Embryonic facial prominence (tissue), 1 donor: Measurements from ENCODE around the gene GIT1.

Experiments used
- DNase-seq: peaks from one replicate; pipeline ENCODE4 v3.0.0-alpha.2; 2016; ENCODE audit errors: extremely low spot score

The GIT1 gene

DNA sequence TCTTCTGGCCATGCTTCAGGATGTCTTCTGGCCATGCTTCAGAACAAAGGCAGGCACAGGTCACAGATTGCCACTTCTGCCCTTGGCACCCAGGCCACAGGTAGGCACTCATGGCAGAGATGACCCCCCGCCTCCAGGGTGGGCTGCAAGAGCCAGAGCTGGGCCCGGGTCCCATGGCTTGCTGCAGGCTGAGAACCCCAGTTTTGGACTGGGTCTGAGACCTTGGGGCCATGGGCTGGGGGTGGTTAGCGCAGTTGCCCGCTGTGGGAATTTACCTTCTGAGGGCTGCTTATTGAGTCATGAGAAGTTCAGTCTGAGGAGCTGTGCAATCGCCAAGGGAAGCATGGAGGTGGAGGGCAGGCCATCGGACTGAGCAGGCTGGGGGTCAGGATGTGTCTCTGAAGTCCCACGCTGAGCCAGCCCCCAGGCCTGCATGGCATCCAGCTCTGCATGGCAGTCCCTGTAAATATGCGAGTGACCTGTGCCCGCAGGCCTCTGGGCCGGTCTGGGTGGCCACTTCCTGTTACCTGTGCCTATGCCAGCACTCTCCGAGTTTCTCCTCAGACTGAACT, 5.2 kb upstream of the GIT1 start:
- no peak for DNase-seq

DNA sequence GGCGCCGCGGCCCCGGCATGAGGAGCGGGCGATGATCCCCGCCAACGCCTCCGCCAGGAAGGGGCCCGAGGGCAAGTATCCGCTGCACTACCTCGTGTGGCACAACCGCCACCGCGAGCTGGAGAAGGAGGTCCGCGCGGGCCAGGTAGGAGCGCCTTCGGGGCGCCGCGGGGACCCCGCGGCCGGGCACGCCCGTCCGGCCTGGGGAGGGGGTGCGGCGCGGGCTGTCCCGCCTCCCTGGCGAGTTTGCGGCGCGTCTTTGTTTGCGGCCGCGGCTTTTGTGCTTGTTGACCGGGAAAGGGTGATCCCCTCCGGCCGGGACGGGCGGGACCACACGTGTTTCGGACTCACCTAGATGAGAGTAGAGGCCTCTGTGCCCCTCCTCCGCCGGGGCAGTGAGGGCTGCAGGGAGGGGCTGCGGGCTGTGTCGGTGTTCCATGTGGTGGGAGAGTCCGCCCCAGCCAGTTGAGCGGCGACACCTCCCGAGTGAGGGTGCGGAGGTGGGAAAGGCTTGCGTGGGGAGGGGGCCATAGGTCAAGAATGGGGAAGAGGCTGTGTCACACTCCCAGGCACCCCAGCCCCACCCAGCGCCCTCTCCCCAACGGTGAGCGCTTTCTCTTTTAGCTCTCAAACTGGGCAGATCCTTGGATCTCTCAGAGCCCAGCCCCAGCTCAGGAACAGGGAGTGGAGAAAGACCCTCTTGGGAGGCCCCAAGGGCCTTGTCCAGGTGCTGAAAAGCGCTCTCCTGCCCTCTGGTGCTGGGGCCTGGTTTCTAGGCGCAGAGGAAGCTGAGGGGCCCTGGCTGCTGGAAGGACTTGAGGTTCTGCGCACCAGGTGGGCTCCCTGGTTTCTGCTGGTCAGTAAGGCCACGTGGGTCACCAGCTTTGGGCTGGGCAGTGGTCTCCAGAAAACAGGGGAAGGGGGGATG, 4.4 kb upstream of the GIT1 start:
- DNase-seq = no peak

DNA sequence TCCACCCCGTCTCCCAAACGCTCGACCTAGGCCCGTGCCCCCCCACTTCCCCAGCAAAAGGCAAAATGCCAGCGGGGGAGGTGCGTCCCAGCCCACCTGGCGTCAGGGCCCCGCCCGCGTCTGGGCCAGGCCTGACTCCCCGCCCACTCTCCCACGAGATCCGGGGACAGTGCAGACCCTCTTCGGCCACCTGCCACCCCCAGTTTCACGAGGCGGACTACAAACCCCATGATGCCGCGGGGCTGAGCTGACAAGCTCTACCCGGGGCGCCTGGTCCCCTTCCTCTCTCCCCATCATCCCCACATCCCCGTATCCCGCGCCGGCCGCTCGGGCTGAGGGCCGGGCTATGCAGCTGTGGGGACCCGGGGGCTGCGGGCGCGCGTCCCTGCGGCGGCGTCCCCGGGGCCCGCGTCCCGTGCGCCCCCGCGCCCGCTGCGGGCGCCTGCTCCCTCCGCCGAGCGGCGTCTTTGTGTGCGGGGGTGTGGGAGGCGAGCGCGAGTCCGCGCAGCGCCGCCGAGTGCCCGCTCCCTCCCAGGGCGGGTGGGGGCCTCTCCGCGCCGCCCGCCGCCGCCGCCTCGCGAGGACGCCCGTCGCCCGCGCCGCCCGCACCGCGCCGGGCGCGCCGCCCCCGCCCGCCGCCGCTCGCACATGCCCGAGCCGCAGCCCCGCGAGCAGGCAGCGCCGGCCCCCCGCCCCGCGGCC, 3.6 kb upstream of the GIT1 start, which contains the start of gene ANKRD13B:
ANKRD13B (plus strand) TSS at position 283 of the 702 bp plus-strand sequence. CDS start 490 bp downstream, outside the sequence.
- DNase-seq = no peak

DNA sequence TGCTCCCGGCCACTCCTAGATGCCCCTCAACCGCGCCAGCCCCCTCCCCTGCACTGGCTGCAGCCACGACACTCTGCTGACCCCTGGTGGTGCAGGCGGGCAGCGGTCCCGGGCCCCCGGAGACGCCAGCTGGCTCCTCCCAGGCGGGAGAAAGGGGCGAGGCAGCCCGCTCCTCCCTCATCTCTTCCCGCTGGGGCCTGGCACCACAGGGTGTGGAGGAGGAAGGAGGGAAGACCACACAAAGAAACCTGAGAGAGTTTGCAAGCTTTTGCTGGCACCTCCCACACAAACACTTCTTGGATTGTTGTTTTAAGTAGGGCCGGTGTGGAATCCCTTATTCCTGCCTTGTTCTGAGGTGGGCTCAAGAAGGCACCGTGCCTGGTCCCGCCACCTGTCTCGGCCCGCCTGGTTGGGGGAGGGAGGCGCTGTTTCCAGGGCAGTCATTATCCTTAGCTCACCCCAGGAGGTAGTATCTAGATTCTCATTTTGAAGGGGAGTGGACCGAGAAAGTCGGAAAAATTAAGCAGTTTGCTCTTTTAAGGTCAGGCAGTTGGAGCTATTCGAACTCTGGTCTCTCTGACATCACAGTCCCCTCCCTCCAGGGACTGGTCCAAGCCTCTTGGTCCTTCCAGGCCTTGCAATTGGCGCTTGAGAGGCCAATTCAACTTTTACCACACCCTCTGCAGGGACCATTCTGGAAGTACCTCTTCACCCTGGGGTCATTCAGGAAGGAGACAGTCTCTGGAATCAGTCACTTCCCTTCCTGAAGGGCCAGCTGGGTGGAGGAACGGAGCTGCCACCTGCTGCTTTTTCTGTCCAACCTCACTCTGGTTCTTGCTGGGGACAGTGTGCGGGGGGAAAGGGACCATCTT, 2.5 kb upstream of the GIT1 start:
- DNase-seq = peak; percentile 77

DNA sequence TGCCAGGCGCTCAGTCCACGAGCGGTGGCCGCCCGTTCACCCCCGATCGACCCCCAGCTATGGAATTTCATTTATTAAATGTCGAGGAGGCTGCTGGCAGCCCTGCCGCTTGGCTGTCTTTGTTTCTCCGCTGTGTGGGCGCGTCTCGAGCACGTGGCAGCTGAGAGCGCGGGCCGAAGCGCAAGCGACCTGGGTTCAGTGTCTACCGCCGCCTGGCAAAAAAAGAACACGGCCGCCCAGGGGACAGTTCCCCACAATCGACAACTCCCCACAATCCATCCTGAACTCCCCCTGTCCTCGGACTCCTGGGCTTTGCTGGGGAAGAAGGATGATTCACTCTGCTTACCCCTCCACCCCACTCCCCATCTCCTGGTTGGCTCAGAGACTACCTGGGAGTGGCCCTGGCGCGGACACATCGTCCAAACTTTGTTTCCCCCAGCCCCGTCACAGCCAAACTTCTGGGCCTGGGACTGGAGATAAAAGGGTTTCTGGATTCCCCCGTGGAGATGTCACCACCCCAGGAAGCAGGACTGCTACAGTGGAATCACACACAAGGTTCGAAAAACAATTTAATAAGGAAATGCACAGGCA, 1.8 kb upstream of the GIT1 start:
- no peak for DNase-seq

DNA sequence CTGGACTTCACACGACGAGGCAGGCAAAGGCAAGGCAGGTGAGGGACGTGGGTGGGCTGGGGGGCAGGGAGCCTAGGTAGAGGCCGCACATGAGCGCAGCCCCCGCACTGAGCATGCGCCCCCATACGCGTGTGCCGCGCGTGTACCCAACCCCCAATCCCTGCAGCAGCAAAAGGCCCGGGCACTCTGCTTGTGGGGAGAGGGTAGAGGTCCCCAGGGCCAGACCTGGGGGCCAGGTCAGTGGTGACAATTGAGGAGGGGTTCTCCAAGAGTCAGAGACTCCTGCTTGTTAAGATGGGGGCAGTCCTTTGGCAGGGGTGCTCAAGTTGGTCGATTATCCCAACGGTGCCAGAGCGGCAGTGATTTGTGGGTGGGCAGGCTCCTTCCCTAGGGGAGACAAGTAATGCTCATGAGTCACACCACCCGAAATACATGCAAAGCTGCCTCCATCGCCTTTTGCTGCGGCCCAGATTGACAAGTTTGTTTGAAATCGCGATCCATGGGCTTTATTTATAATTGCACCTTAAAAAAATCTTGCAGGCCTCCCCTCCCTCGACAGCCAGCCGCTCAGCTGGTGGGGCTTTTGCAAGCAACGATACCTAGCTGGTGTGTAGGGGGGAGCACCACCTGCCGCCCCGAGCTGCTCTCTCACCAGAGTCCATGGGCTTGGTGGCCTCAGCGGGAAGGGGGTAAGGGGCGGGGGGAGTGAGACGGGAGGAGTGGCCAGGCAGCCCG, 1.1 kb upstream of the GIT1 start:
- DNase-seq = no peak

DNA sequence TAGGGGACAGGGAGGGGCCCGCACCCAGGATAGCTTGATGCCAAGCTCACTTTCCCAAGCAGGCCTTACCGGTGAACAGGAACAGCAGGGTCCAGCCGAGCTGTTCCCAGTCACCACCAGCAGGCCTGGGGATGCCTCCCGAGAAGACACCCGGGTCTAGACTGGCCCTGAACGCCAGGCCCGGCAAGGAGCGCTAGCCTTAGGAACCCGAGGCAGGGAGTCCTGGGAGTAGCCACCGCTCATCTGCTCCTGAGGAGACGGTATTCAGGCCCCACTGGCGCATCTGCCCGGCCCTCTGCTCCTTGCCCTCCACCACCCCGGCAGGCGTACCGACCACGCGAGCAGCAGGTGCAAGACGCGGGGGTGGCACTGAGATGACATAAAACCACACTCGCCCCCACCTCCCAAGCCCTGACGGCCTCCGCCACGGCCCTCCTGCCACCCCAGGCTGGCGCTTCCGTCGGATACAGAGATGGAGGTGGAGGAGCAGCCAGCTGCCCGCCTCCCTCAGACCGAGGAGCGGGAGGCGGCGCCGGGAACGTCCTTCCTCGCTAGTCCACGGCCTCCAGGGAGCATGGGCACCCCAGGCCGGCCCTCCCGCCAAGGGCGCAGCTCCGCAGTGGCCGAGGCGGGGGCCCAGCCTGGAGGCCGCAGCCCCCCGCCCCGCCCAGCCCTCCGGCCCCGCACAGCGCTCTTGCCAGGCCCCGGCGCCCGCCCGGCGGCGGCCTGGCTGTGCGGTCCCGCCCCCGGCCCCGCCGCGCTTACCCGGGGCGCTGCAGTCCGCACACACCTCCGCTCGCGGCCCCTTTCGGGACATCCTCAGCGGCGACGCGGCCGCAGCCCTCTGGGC, 661 bp downstream of the GIT1 start:
- DNase-seq = no peak

DNA sequence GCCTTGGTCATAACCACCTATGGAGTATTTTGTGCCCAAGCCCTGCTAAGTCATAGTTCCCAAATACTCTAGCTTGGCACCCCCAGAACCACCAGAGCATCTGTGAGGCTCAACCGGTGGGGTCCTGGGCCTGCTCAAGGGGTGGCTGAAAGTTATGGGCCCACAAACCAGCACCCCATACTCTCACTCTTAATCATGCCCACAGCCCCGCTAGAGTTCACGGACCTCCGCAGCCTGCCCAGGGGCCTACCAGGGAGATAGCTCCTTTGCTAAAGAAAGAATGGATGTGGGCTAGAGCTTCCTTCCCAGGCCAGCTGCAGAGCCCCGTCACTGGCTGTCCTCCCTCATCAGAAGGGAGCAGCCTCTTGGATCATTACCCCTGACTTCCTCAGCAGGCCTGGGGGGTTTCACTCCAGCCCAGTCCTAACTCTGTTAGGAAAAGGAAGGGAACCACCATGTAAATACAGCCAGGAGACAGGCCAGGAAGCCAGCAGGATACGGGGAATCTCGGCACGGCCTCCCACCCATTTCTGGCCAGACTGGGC, 1.4 kb downstream of the GIT1 start:
- DNase-seq = no peak

DNA sequence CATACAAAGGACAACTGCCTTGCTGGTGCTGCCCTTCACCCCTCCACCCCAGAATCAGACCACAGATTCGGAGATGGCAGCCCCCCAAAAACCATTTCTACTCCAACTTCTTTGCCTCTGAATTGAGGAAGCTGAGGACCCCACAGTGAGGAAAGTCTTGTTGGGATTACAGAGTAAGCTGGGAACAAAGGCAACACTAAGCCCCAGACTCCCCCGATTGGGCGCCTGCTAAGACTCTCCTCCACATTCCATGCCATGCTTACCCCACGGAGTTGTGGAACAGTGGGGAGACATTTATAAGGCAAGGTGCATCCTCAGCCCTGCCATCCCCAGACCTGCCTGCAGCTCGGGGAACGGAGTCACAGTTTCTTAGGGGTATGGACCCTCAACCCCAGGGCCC, 1.9 kb downstream of the GIT1 start:
- no peak for DNase-seq

DNA sequence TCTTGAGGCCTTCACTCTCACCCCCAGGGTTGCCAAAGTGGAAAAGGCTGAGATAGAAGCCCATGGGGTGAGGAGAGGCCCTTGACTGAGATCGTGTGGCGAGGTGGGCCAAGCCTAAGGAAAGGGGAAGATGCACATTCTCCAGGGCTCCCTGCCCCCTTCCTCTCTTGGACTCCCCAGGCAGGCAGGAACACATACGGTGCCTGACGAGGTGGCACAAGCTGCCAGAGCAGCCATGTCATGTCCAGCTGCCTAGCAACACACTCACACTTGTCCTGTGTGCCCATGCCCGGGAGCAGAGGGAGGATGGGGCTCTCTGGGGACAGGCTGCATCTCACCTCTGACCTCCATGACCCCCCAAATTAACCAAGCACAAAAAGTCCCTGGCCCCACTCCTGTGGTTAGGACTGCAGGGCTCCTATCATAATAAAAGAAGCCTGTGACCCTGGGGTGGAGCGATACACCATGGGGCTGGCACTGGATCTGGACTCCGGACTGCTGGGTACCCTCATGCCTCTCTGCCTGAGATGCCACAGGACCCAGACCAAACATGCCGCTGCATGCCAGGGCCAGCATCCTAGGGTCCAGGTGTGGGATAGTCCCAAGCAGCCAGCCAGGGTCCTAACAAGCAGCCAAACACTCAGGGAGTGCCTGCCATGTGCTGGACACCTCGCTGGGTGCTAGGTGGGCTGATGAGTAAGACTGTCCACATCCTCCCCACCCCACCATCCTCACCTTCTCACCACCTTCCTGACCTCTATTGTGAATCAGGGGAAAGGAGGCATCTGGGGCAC, 2.6 kb downstream of the GIT1 start:
- DNase-seq = no peak

DNA sequence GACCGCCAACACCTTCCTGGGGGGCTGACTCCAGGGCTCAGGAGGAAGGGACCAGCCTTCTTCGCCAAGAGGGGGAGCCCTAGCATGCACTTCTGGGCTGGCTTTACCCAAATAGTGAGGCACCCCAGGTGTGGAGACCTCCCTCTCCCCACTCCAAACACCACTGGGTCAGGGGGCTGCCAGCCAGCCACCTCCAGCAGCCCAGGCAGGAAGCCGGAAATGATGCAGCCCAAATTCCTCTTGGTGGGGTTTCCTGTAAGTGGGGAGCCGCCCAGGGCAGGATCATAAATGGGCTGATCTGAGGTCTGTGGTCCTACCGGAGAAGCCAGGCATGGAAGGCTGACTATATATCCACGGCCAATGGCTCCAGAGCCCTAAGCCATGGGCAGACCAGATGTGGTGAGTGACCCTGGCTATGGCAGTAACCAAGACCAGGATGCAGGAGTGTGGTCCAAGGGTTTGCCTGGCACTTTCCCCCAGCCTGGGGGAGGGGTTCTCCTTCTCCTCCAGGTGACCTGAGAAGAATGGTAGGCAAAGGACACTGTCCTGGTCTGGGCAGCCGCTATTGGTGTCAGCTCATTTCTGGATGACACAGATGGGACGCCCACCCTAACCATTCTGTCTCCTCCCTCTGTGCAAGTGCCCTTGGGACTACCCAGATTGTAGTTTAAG, 4.2 kb downstream of the GIT1 start:
- no peak for DNase-seq

DNA sequence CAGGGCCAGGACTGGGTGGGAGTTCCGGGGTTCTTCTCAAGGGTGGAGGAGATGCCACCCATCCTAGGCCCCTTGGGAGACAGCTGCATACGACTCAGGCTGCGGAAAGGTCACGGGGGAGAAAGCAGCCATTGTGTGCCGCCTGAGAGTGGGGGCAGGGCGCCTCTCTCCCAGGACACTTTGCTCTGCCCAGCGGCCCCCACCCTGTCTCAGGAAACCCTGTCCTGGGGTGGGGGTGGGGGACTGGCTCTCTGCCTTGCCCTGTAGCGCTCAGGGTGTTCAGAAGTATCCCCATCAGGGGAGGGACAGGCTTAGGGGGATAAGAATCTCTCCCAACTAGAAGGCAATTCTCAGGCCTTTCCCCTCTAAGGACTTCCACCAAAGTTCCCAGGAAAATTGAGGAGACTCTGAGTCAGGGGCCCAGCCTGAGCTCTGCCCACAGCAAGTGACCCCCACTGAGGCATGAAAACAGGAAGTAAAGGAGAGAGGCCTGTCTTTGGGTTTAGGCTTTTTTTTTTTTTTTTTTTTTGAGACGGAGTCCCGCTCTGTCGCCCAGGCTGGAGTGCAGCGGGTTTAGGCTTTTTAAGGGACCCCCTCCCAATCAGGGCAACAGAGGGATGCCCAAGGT, 4.9 kb downstream of the GIT1 start:
- DNase-seq = no peak

DNA sequence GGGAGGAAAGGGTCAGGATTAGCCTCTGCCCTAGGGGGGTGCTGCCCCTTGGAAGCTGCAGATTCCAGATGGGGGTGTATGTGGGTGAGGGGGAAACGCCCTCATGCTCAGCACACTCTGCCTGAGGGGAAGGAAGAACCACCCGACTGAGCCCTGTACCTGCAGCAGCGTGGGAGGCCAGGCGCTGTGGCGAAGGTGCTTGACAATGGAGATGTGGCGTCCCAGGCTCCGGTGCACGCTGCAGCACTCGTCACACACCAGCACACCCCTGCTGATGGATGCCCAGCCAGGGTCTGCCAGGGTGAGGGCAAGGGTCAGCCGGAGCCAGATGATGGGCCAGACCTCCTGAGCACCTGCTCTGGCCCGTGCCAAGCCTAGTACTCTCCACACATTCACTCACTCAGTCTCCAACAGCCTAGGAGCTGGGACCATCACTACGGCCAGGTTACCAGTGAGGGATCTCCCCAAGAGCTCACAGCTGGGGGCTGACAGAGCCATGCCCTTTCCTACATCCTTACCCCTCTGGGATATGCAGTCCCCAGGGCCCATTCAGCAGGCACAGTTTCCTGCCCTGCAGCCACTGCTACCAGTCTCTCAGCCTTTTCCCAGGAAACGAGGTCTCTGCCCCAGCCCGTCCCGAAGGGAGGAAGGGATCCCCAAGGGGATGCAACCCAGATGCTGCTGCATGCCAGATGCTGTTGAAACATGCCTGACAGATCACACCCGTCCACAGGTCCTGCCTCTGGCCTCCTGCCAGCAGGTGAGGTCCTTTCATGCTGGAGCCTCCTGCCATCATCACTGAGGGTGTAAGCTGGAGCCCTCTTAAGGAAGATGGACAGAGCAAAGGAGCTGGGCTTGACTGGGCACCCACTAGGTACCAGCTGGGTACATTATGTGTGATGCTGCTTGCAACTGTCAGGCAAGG, 5.9 kb downstream of the GIT1 start:
- no peak for DNase-seq

DNA sequence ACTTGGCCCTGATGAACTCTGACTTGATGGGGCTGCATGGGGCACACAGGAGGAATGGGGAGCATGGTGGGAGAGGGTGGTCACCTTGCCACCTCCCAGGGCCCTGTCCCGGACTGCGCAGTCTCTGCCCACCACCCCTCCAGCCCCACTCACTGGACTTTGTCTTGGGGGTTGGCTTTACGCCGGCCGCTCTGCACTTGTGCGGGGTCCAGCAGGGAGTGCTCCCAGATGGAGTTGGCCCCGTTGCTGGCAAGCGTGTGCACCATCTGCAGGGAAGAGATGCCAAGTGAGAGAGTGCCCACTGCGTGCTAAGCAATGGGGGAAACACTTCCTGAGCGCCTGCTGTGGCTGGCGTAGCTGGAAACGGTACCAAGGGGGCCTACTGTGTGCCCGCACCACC, 6.7 kb downstream of the GIT1 start:
- DNase-seq = no peak

DNA sequence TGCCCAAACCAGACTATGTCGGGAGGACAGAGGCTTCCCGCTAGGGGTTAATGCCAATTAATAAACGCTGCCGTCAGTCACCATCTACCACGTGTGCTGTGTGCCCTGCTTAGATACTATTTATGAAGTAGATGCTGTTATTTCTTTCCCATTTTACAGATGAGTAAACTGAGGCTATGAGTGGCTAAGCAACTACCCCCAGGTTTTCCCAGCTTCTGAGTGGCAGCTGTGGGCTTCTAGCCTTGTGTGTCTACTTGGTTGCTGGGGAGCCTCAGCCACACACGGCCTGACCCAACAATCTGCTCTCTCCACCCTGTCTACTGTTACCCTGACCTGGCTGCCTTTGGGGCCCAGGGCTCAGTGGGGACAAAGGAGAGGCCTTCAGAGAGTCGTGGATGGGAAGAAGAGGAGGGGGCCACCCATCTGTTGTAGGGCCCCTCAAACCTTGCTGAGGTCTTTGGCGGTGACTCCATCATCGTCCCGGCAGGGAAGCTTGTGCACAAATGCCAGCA, 7.1 kb downstream of the GIT1 start:
- DNase-seq = no peak

DNA sequence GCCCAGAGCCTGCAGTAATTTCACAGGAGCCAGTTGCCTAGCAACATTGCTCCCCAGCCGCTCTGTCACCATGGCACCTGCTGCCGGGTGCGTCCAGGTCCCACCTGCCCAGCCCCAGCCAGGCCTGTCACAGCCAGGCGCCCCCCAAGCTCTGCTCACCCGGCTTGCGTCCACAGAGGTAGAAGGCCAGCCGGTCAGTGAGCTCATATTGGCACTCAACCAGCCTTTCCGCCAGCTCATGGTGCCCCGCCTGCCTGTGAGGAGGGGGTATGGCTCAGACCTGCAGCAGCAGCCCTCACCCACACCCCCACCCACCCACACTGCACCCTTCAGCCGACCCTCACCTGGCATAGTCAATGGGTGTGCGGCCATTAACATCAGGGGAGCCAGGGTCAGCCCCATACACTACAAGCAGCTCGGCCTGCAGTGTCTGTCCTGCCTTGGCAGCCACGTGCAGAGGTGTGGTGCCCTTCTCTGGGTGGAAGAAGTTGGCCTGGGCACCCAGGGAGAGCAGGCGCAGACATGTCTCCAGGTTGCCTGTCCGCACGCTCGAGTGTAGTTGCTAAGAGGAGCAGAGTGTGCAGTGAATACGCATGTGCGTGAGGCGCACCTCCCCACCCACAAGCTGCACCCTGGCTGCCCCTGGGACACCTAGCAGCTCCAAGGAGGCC, 7.7 kb downstream of the GIT1 start:
- DNase-seq = no peak
